Activated CD4-positive, alpha-beta T cell treated with anti-CD3 and anti-CD28 coated beads, Interleukin-2, amount 10 ng/mL, durations not matched to agents 7 days and 5 days (primary cell): ENCODE results near the gene ALKBH3. TPM values are rescaled to one million over a fixed set of nuclear protein-coding genes. Genes with fewer than 3 reads are reported as not detected.

Experiments
- CTCF ChIA-PET: fragments of 350-600 bp; sonication (Branson Sonifier 250); formaldehyde crosslinking; loops from one replicate; lab custom pipeline; 2021; ENCODE audit warnings: antibody characterized with exemption; lab: Charles Lee
- POLR2A ChIA-PET: fragments of 350-600 bp; sonication (Branson Sonifier 250); formaldehyde crosslinking; loops from one replicate; lab custom pipeline; 2021; ENCODE audit warnings: antibody characterized with exemption; lab: Charles Lee
- DNase-seq: peaks from one replicate; pipeline ENCODE4 v3.0.0-alpha.2; 2020
- H3K27ac Mint-ChIP-seq: one replicate; pipeline ENCODE4 v1.8.0; 2021; ENCODE audit warnings: mild to moderate bottlenecking, moderate library complexity, mixed read lengths
- H3K27me3 Mint-ChIP-seq: one replicate; pipeline ENCODE4 v1.8.0; 2021; ENCODE audit warnings: mixed read lengths
- H3K36me3 Mint-ChIP-seq: one replicate; pipeline ENCODE4 v1.8.0; 2021; ENCODE audit warnings: low read depth, mixed read lengths
- H3K4me1 Mint-ChIP-seq: one replicate; pipeline ENCODE4 v1.8.0; 2021; ENCODE audit warnings: mixed read lengths
- H3K4me3 Mint-ChIP-seq: one replicate; pipeline ENCODE4 v1.8.0; 2021; ENCODE audit warnings: mild to moderate bottlenecking, moderate library complexity, mixed read lengths
- H3K9me3 Mint-ChIP-seq: one replicate; pipeline ENCODE4 v1.8.0; 2021; ENCODE audit warnings: mixed read lengths
- total RNA-seq, 2 experiments: library from RNA; stranded (reverse); gene quantifications; one replicate each; pipeline ENCODE4 v1.2.3, GENCODE V29; 2021

ALKBH3 gene
- total RNA-seq, 2 experiments from 2014 or later = 34.6 to 38.5 TPM

GRCh38 chr11:43917851-43918250 is 37.2 kb downstream of the ALKBH3 start:
- H3K4me1 Mint-ChIP-seq = peaks cover 16% of the 10 kb centered on the region
- no peaks in the 10 kb centered on the region for H3K9me3 Mint-ChIP-seq
- ChIA-PET CTCF (interaction anchor here (1.2 to 1.4 kb wide), 2 partner anchors 15 to 26 kb away, joined by 3 to 4 read pairs; no protein-coding TSS in a partner anchor), POLR2A (no interaction called here)
- H3K36me3 Mint-ChIP-seq = peaks cover 29% of the 10 kb centered on the region
- no peaks in the 10 kb centered on the region for H3K27me3 Mint-ChIP-seq
- H3K27ac Mint-ChIP-seq = no peak overlapping the region
- H3K4me3 Mint-ChIP-seq = no peak overlapping the region
- no peak for DNase-seq

GRCh38 chr11:43918662-43919061 is 38.0 kb downstream of the ALKBH3 start:
- H3K9me3 Mint-ChIP-seq = no peaks in the 10 kb centered on the region
- no peak overlapping the region for H3K4me3 Mint-ChIP-seq
- no peak for DNase-seq
- peaks cover 16% of the 10 kb centered on the region for H3K4me1 Mint-ChIP-seq
- ChIA-PET CTCF (interaction anchor here (1.2 to 1.7 kb wide), 4 partner anchors 10 to 29 kb away, joined by 3 to 5 read pairs (median 4); no protein-coding TSS in a partner anchor), POLR2A (no interaction called here)
- peaks cover 27% of the 10 kb centered on the region for H3K36me3 Mint-ChIP-seq
- no peak overlapping the region for H3K27ac Mint-ChIP-seq
- H3K27me3 Mint-ChIP-seq = no peaks in the 10 kb centered on the region

GRCh38 chr11:43919852-43920597 is 39.4 kb downstream of the ALKBH3 start:
- H3K4me3 Mint-ChIP-seq = no peak overlapping the region
- H3K36me3 Mint-ChIP-seq = peaks cover 25% of the 10 kb centered on the region
- no peaks in the 10 kb centered on the region for H3K9me3 Mint-ChIP-seq
- POLR2A ChIA-PET = no interaction called here
- peaks cover 16% of the 10 kb centered on the region for H3K4me1 Mint-ChIP-seq
- CTCF ChIA-PET = interaction anchor here (1.2 to 1.7 kb wide), 5 partner anchors 11 to 31 kb away, joined by 3 to 5 read pairs (median 4); no protein-coding TSS in a partner anchor
- no peak for DNase-seq
- H3K27ac Mint-ChIP-seq = no peak overlapping the region
- no peaks in the 10 kb centered on the region for H3K27me3 Mint-ChIP-seq

- Mint-ChIP-seq H3K4me3 (no peak overlapping the region), H3K27me3 (no peaks in the 10 kb centered on the region), H3K27ac (no peak overlapping the region), H3K36me3 (peaks cover 24% of the 10 kb centered on the region), H3K9me3 (no peaks in the 10 kb centered on the region), H3K4me1 (peaks cover 16% of the 10 kb centered on the region)
- ChIA-PET POLR2A (no interaction called here), CTCF (interaction anchor here (1.5 to 1.7 kb wide), 2 partner anchors 15 to 29 kb away, joined by 3 to 4 read pairs; no protein-coding TSS in a partner anchor)
- no peak for DNase-seq
Measured at GRCh38 chr11:43920598-43921419, 40.2 kb downstream of the ALKBH3 start.

- H3K4me3 Mint-ChIP-seq = no peak overlapping the region
- ChIA-PET CTCF (interaction anchor here (0.6 to 1.9 kb wide), 2 partner anchors 21 to 172 kb away, joined by 4 to 5 read pairs; partner anchors contain the start of gene C11orf96), POLR2A (no interaction called here)
- no peak for DNase-seq
- H3K36me3 Mint-ChIP-seq = peaks cover 24% of the 10 kb centered on the region
- H3K9me3 Mint-ChIP-seq = no peaks in the 10 kb centered on the region
- H3K27me3 Mint-ChIP-seq = no peaks in the 10 kb centered on the region
- H3K27ac Mint-ChIP-seq = peak overlapping the region; percentile 39
- peaks cover 16% of the 10 kb centered on the region for H3K4me1 Mint-ChIP-seq
Measured at GRCh38 chr11:43921561-43922294, 41.1 kb downstream of the ALKBH3 start.

GRCh38 chr11:43922295-43922648 is 41.6 kb downstream of the ALKBH3 start:
- CTCF ChIA-PET = interaction anchor here (0.6 to 1.9 kb wide), 3 partner anchors 21 to 360 kb away, joined by 3 to 5 read pairs (median 4); partner anchors contain the start of gene C11orf96
- H3K27ac Mint-ChIP-seq = peak overlapping the region; percentile 39
- no peaks in the 10 kb centered on the region for H3K9me3 Mint-ChIP-seq
- no peak for DNase-seq
- H3K27me3 Mint-ChIP-seq = no peaks in the 10 kb centered on the region
- POLR2A ChIA-PET = no interaction called here
- H3K4me3 Mint-ChIP-seq = no peak overlapping the region
- peaks cover 23% of the 10 kb centered on the region for H3K36me3 Mint-ChIP-seq
- H3K4me1 Mint-ChIP-seq = peaks cover 16% of the 10 kb centered on the region

- no peaks in the 10 kb centered on the region for H3K27me3 Mint-ChIP-seq
- no peaks in the 10 kb centered on the region for H3K9me3 Mint-ChIP-seq
Measured at GRCh38 chr11:43922744-43923405, 42.2 kb downstream of the ALKBH3 start.

GRCh38 chr11:43923406-43924111 is 42.9 kb downstream of the ALKBH3 start:
- H3K4me3 Mint-ChIP-seq = no peak overlapping the region
- H3K4me1 Mint-ChIP-seq = peaks cover 16% of the 10 kb centered on the region
- H3K27ac Mint-ChIP-seq = no peak overlapping the region
- ChIA-PET POLR2A (no interaction called here), CTCF (interaction anchor here (0.6 to 1.9 kb wide), 4 partner anchors 20 to 362 kb away, joined by 3 to 5 read pairs (median 3); partner anchors contain the start of gene C11orf96)
- H3K27me3 Mint-ChIP-seq = no peaks in the 10 kb centered on the region
- no peaks in the 10 kb centered on the region for H3K9me3 Mint-ChIP-seq
- H3K36me3 Mint-ChIP-seq = peaks cover 21% of the 10 kb centered on the region
- DNase-seq = no peak

More at GRCh38 chr11:43922744-43923405, 42.2 kb downstream of the ALKBH3 start:
- H3K36me3 Mint-ChIP-seq = peaks cover 22% of the 10 kb centered on the region
- no peak overlapping the region for H3K27ac Mint-ChIP-seq
- H3K4me3 Mint-ChIP-seq = no peak overlapping the region
- peaks cover 16% of the 10 kb centered on the region for H3K4me1 Mint-ChIP-seq
- no peak for DNase-seq
- ChIA-PET POLR2A (no interaction called here), CTCF (interaction anchor here (0.6 to 1.9 kb wide), 4 partner anchors 20 to 361 kb away, joined by 3 to 5 read pairs (median 3); partner anchors contain the start of gene C11orf96)

GRCh38 chr11:43924112-43924855 is 43.7 kb downstream of the ALKBH3 start:
- H3K27me3 Mint-ChIP-seq = no peaks in the 10 kb centered on the region
- CTCF ChIA-PET = interaction anchor here (1.1 to 1.7 kb wide), 2 partner anchors 15 to 24 kb away, joined by 3 to 5 read pairs; no protein-coding TSS in a partner anchor
- no peak overlapping the region for H3K27ac Mint-ChIP-seq
- no peaks in the 10 kb centered on the region for H3K9me3 Mint-ChIP-seq
- POLR2A ChIA-PET = no interaction called here
- H3K4me3 Mint-ChIP-seq = no peak overlapping the region
- H3K36me3 Mint-ChIP-seq = peaks cover 18% of the 10 kb centered on the region
- peaks cover 16% of the 10 kb centered on the region for H3K4me1 Mint-ChIP-seq
- DNase-seq = no peak

- no peak overlapping the region for H3K27ac Mint-ChIP-seq
Measured at GRCh38 chr11:43925063-43925931, 44.7 kb downstream of the ALKBH3 start.

More at GRCh38 chr11:43925063-43925931, 44.7 kb downstream of the ALKBH3 start:
- no peaks in the 10 kb centered on the region for H3K27me3 Mint-ChIP-seq
- ChIA-PET CTCF (interaction anchor here (1.1 to 1.7 kb wide), 2 partner anchors 16 to 25 kb away, joined by 3 to 5 read pairs; no protein-coding TSS in a partner anchor), POLR2A (no interaction called here)
- peaks cover 12% of the 10 kb centered on the region for H3K36me3 Mint-ChIP-seq
- H3K9me3 Mint-ChIP-seq = no peaks in the 10 kb centered on the region
- H3K4me3 Mint-ChIP-seq = no peak overlapping the region
- peaks cover 15% of the 10 kb centered on the region for H3K4me1 Mint-ChIP-seq
- no peak for DNase-seq
